ENCODE measurements around the gene PABPC1L. TPM values are rescaled to one million over a fixed set of nuclear protein-coding genes. Genes with fewer than 3 reads are reported as not detected.

The PABPC1L gene
- total and polyA plus RNA-seq, 2 of the 13 experiments (the other 11 are each of a cell fraction or from before 2014, with no cell fraction given): 30.8 to 252 TPM

DNA sequence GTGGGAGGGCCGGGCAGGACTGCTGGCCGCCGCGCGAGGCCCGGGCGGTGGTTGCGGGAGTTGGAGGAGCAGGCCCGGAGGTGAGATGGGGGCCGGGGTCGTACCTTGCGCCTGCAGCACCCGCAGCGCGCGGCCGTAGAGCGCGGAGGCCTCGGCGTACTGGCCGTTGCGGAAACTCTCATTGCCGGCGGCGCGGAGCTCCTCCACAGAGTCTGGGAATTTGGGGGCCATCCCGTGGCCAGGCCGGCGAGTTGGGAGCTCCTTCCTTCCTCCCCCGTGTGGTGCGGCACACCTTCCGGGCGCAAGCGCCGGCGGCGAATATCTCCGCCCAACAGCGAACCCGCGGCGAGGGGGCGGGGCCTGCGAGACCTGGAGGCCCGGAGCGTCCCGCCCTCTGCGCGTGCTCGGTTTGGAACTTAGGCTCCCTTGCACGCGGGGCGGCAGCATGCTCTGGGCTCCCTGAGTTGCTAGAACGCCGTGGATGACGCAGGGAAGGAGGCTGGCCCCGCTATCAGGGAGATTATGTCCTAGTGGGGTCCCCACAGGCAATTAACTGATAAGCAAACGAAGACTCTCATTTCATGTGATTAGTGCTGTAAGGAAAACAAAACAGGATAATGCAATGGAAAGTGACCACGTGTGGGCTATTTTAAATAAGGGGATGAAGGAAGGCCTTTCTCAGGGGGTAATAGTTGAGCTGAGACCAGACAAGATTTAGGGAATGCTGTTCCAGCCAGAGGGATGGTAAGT is 50.4 kb downstream of the PABPC1L start, which contains the start of gene TOMM34 (continued):
- no peak; the same call in 1 of the 2 replicates for TF ChIP-seq XBP1 (CRISPR knock-in tag; IDR thresholded peaks at IDR 0.05)
- TF ChIP-seq NFATC3 (CRISPR knock-in tag; IDR thresholded peaks at IDR 0.05): peak; percentile 98
- peak; percentile 95 for TF ChIP-seq MXD4 (CRISPR knock-in tag; IDR thresholded peaks at IDR 0.05)
- TF ChIP-seq TOE1 (CRISPR knock-in tag; IDR thresholded peaks at IDR 0.05): no peak; the same call in 1 of the 2 replicates
- peak; percentile 96; the same call in 1 of the 2 replicates for TF ChIP-seq MYNN (CRISPR knock-in tag; IDR thresholded peaks at IDR 0.05; ENCODE audit: low read depth)
- TF ChIP-seq, protein P1, sequence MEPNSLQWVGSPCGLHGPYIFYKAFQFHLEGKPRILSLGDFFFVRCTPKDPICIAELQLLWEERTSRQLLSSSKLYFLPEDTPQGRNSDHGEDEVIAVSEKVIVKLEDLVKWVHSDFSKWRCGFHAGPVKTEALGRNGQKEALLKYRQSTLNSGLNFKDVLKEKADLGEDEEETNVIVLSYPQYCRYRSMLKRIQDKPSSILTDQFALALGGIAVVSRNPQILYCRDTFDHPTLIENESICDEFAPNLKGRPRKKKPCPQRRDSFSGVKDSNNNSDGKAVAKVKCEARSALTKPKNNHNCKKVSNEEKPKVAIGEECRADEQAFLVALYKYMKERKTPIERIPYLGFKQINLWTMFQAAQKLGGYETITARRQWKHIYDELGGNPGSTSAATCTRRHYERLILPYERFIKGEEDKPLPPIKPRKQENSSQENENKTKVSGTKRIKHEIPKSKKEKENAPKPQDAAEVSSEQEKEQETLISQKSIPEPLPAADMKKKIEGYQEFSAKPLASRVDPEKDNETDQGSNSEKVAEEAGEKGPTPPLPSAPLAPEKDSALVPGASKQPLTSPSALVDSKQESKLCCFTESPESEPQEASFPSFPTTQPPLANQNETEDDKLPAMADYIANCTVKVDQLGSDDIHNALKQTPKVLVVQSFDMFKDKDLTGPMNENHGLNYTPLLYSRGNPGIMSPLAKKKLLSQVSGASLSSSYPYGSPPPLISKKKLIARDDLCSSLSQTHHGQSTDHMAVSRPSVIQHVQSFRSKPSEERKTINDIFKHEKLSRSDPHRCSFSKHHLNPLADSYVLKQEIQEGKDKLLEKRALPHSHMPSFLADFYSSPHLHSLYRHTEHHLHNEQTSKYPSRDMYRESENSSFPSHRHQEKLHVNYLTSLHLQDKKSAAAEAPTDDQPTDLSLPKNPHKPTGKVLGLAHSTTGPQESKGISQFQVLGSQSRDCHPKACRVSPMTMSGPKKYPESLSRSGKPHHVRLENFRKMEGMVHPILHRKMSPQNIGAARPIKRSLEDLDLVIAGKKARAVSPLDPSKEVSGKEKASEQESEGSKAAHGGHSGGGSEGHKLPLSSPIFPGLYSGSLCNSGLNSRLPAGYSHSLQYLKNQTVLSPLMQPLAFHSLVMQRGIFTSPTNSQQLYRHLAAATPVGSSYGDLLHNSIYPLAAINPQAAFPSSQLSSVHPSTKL (CRISPR knock-in tag; IDR thresholded peaks at IDR 0.05): peak; percentile 79
- TF ChIP-seq, protein P2, sequence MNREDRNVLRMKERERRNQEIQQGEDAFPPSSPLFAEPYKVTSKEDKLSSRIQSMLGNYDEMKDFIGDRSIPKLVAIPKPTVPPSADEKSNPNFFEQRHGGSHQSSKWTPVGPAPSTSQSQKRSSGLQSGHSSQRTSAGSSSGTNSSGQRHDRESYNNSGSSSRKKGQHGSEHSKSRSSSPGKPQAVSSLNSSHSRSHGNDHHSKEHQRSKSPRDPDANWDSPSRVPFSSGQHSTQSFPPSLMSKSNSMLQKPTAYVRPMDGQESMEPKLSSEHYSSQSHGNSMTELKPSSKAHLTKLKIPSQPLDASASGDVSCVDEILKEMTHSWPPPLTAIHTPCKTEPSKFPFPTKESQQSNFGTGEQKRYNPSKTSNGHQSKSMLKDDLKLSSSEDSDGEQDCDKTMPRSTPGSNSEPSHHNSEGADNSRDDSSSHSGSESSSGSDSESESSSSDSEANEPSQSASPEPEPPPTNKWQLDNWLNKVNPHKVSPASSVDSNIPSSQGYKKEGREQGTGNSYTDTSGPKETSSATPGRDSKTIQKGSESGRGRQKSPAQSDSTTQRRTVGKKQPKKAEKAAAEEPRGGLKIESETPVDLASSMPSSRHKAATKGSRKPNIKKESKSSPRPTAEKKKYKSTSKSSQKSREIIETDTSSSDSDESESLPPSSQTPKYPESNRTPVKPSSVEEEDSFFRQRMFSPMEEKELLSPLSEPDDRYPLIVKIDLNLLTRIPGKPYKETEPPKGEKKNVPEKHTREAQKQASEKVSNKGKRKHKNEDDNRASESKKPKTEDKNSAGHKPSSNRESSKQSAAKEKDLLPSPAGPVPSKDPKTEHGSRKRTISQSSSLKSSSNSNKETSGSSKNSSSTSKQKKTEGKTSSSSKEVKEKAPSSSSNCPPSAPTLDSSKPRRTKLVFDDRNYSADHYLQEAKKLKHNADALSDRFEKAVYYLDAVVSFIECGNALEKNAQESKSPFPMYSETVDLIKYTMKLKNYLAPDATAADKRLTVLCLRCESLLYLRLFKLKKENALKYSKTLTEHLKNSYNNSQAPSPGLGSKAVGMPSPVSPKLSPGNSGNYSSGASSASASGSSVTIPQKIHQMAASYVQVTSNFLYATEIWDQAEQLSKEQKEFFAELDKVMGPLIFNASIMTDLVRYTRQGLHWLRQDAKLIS (CRISPR knock-in tag; IDR thresholded peaks at IDR 0.05): 0 out of 2 replicates have a peak, but pooled peaks have one; percentile 63
- TF ChIP-seq, protein P3, sequence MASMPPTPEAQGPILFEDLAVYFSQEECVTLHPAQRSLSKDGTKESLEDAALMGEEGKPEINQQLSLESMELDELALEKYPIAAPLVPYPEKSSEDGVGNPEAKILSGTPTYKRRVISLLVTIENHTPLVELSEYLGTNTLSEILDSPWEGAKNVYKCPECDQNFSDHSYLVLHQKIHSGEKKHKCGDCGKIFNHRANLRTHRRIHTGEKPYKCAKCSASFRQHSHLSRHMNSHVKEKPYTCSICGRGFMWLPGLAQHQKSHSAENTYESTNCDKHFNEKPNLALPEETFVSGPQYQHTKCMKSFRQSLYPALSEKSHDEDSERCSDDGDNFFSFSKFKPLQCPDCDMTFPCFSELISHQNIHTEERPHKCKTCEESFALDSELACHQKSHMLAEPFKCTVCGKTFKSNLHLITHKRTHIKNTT (CRISPR knock-in tag; IDR thresholded peaks at IDR 0.05): no peak
- TF ChIP-seq, protein P4, sequence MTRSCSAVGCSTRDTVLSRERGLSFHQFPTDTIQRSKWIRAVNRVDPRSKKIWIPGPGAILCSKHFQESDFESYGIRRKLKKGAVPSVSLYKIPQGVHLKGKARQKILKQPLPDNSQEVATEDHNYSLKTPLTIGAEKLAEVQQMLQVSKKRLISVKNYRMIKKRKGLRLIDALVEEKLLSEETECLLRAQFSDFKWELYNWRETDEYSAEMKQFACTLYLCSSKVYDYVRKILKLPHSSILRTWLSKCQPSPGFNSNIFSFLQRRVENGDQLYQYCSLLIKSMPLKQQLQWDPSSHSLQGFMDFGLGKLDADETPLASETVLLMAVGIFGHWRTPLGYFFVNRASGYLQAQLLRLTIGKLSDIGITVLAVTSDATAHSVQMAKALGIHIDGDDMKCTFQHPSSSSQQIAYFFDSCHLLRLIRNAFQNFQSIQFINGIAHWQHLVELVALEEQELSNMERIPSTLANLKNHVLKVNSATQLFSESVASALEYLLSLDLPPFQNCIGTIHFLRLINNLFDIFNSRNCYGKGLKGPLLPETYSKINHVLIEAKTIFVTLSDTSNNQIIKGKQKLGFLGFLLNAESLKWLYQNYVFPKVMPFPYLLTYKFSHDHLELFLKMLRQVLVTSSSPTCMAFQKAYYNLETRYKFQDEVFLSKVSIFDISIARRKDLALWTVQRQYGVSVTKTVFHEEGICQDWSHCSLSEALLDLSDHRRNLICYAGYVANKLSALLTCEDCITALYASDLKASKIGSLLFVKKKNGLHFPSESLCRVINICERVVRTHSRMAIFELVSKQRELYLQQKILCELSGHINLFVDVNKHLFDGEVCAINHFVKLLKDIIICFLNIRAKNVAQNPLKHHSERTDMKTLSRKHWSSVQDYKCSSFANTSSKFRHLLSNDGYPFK (CRISPR knock-in tag; IDR thresholded peaks at IDR 0.05; ENCODE audit: borderline replicate concordance): peak; percentile 88
- peak; percentile 77 for TF ChIP-seq TEAD2 (CRISPR knock-in tag; IDR thresholded peaks at IDR 0.05)
- TF ChIP-seq ZNF577 (CRISPR knock-in tag; IDR thresholded peaks at IDR 0.05; ENCODE audit: borderline replicate concordance, low read depth): 0 out of 2 replicates have a peak, but pooled peaks have one; percentile 44
- TF ChIP-seq NFIB (CRISPR knock-in tag; IDR thresholded peaks at IDR 0.05; ENCODE audit: borderline replicate concordance): 0 out of 2 replicates have a peak, but pooled peaks have one; percentile 85
- TF ChIP-seq EP300 (IDR thresholded peaks at IDR 0.05; ENCODE audit: low read depth in 2 of 2, low read length in 2 of 2): no peak
- peak; percentile 37 for TF ChIP-seq EP300 (CRISPR knock-in tag; IDR thresholded peaks at IDR 0.05; ENCODE audit: borderline replicate concordance)
- no peak for TF ChIP-seq NBN (conservative IDR thresholded peaks at IDR 0.05)
- TF ChIP-seq ZNF510 (CRISPR knock-in tag; IDR thresholded peaks at IDR 0.05; ENCODE audit: low read depth): peak; percentile 97; the same call in 1 of the 2 replicates
- TF ChIP-seq SYNCRIP (IDR thresholded peaks at IDR 0.05; ENCODE audit: insufficient read depth, low read depth, low read length): no peak

All from HepG2 (cell line).